ENCODE measurements around the gene PML.

PML gene, protein sequence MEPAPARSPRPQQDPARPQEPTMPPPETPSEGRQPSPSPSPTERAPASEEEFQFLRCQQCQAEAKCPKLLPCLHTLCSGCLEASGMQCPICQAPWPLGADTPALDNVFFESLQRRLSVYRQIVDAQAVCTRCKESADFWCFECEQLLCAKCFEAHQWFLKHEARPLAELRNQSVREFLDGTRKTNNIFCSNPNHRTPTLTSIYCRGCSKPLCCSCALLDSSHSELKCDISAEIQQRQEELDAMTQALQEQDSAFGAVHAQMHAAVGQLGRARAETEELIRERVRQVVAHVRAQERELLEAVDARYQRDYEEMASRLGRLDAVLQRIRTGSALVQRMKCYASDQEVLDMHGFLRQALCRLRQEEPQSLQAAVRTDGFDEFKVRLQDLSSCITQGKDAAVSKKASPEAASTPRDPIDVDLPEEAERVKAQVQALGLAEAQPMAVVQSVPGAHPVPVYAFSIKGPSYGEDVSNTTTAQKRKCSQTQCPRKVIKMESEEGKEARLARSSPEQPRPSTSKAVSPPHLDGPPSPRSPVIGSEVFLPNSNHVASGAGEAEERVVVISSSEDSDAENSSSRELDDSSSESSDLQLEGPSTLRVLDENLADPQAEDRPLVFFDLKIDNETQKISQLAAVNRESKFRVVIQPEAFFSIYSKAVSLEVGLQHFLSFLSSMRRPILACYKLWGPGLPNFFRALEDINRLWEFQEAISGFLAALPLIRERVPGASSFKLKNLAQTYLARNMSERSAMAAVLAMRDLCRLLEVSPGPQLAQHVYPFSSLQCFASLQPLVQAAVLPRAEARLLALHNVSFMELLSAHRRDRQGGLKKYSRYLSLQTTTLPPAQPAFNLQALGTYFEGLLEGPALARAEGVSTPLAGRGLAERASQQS

DNA sequence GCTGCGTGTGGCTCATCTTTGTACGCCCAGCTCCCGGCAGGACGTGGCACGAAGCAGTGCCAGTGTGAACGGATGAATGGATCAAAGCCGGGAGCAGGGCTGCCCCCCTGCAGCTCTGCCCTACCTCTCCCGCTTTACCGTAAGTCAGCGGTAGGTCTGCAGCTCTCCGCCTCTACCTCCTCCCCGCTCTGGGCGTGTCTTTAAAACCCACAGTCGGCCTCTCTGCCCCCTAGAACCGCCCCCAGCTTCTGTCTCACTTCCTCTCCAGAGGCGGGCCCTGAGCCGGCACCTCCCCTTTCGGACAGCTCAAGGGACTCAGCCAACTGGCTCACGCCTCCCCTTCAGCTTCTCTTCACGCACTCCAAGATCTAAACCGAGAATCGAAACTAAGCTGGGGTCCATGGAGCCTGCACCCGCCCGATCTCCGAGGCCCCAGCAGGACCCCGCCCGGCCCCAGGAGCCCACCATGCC lies at the start of gene PML:
Gene PML, plus strand, starts transcription at position 304 of the 471 bp plus-strand sequence. Its CDS starts 97 bp downstream, at position 401.
- DNase-seq (ENCODE audit: low spot score): peak; percentile 95

DNA sequence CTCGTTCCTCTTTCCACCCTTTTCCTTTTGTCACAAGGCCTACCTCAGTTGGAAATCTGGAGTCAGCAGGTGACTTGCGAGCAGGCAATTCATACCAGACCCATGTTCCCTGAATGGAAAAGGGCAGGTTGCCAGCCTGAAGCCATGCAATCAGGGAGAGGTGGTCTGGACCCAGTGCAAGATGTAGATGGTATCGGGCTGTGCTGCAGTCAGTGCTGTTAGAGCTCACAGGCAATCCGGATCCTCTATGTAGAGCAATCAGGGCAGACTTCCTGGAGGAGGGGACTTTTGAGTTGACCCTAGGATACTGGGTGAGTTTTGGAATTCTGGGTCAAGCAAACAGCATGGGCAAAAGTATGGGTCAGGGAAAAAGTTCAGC lies 49.4 kb upstream of the PML start:
- no peak for DNase-seq (ENCODE audit: low spot score)

DNA sequence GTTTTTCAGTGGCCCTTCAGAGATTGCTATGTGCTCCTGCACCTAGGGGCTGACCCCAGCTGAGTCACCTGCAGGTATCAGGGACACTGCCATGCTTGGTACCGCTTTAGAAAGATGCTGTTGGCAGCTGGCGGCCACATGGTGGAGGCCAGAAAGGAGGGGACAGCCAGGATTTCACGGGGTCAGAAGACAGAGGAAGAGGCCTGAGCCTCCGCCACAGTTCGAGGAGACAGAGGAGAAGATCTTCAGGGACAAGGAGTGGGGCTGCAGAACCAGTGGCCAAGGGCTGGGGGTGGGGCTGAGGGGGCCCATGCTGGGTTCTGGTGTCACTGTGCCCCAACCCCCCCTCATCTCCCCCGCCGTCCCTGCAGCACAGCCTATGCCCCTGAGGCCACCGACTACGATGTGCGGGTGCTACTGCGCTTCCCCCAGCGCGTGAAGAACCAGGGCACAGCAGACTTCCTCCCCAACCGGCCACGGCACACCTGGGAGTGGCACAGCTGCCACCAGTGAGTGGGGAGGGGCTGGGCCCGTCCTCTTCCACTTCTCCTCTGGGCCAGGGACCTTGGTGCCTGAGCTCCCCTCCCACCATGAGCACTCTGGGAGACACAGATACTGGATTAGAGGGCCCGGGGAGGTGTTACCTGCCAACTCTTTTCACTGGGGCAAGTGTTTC lies 48.3 kb upstream of the PML start:
- no peak for DNase-seq (ENCODE audit: low spot score)

DNA sequence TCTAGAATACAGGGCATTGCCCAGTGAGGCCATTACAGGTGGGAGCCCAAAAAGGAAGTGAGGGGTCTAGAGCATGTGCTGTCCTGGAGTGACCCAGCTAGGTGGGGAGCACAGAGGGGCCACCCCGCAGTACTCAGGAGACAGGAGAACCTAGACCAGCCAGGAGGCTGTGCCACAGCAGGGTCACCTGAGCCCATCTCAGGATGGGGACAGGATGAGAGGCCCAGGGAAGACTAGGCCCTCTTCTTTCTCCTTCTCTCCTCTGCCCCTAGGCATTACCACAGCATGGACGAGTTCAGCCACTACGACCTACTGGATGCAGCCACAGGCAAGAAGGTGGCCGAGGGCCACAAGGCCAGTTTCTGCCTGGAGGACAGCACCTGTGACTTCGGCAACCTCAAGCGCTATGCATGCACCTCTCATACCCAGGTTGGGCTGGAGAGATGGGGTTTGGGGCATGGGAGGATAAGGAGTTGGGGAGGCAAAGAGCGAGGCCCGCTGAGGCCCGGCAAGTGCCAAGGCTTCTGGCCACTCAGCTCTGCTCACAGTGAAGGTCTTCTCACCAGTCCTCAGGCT lies 47.6 kb upstream of the PML start:
- DNase-seq (ENCODE audit: low spot score): no peak

DNA sequence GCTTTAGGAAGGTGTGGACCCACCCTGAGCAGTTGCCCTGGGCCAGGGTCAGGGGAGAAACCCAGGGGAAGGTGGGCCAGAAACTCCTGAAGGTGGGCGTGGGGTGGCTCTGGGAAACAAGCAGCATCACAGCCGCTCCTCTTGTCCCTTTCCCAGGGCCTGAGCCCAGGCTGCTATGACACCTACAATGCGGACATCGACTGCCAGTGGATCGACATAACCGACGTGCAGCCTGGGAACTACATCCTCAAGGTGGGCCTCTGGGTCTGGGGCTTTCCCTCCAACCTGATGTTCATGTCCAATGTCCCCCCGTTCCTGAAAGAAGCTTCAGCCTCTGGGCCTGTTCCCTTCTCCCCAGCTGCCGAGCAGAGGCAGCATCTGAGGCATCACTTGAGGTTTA lies 46.9 kb upstream of the PML start:
- no peak for DNase-seq (ENCODE audit: low spot score)

DNA sequence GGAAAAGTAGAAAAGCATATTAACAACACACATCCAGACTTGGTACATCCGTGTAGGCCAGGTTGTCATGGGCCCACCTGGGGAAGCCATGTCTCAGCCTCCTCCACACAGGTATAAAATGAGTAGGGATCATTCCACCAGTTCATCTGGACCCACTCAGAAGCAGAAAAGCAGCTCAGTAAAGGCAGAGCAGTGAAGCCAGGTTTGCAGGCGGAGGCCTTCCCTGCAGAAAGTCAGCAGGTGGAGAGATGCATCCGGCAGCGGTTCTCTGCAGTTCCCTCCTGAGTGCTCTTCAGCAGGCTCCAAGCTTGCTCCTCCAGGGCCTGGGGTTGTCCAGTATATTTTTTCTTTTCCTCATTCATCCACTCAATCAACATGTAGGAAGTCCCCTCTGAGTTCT lies 46.1 kb upstream of the PML start:
- DNase-seq (ENCODE audit: low spot score): no peak

DNA sequence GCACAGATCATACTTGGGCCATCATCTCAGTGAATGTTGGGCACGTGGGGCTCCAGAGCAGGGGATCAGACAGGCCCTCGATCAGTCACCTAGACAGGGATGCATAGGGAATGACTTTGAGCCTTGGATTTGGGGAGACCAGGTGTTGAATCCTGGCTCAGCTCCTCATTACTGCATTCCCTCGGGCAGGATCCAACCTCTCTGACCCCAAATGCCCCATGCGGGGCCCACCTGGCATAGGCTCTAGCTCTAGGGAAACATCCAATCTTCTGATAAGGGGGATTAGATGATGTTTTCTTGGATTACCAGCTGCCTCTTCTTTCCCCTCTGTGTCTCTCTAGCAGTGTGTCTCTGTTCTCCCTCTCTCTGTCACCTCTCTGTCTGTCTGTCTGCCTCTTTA lies 45.5 kb upstream of the PML start:
- DNase-seq (ENCODE audit: low spot score): no peak

DNA sequence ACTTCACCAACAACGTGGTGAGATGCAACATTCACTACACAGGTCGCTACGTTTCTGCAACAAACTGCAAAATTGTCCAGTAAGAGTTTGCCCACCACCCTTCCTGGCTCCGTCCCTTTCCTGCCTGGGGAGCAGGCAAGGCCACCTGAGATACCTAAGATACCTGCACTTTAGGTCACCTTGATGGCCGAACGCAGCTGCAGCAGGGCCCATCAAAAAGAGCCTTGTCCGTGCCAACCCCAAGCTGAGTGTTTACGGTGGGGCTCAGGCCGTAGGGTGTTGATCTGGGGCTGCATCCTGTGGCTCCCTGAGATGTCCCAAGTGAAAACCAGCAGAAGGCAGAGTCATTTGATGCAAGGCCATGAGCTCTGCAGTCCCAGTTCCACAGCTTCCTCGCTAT lies 45.0 kb upstream of the PML start:
- no peak for DNase-seq (ENCODE audit: low spot score)

DNA sequence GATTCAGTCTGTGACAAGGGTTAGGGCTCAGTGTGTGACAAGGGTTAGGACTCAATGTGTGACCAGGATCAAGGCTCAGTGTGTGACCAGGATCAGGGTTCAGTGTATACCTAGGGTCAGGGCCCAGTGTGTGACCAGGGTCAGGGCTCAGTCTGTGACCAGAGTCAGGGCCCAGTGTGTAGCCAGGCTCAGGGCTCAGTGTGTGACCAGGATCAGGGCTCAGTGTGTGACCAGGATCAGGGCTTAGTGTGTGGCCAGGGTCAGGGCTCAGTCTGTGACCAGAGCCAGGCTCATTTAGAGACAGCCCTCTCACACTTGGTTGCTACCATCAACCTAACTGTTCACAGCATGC lies 44.1 kb upstream of the PML start:
- no peak for DNase-seq (ENCODE audit: low spot score)

DNA sequence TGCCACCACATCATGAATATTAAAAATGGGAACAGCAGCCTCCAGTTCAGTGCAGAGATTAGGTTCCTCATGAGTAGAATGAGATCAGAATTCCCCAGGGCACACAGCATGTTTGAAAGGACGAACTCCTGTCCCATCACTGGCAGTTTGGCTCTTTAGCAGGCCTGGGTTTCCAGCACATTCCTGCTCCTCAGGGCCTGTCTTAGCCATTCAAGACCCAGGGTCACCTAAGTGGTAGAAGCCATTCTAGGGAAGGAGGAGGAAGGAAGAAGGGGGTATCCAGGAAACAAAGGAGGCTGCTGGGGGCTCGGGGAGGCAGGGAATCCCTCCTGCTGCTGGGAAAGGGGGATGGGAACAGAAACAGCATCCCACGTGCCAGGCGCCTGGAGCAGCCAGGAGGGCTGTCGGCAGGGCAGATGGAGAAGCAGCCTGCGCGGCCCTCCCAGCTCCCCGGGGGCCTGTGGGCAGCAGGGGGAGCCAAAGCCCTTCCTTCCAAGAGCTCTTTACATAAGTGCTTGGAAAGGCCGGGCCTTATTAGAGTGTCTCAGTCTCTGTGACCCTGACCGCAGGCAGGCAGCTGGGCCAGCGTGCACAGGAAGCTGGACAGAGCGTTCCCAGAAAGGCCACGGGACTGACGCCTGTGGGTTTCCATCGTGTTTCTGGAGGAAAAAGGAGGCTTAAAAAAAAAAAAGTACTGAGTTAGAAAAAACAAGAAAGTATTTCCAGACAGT lies 43.5 kb upstream of the PML start:
- peak; percentile 64 for DNase-seq (ENCODE audit: low spot score)

DNA sequence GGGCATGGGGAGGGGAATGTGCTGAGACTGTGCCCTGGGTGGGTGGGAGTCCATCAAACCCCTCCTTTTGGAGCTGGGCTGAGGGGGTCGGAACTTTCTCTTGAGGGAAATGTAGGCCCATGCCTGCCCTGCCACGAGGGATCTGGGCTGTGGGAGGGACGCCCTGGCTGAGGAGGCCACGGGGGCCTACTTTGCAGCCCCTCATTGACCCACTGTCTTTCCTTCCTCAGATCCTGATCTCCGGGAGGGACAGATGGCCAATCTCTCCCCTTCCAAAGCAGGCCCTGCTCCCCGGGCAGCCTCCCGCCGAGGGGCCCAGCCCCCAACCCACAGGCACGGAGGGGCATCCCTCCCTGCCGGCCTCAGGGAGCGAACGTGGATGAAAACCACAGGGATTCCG lies 42.9 kb upstream of the PML start:
- DNase-seq (ENCODE audit: low spot score): no peak

DNA sequence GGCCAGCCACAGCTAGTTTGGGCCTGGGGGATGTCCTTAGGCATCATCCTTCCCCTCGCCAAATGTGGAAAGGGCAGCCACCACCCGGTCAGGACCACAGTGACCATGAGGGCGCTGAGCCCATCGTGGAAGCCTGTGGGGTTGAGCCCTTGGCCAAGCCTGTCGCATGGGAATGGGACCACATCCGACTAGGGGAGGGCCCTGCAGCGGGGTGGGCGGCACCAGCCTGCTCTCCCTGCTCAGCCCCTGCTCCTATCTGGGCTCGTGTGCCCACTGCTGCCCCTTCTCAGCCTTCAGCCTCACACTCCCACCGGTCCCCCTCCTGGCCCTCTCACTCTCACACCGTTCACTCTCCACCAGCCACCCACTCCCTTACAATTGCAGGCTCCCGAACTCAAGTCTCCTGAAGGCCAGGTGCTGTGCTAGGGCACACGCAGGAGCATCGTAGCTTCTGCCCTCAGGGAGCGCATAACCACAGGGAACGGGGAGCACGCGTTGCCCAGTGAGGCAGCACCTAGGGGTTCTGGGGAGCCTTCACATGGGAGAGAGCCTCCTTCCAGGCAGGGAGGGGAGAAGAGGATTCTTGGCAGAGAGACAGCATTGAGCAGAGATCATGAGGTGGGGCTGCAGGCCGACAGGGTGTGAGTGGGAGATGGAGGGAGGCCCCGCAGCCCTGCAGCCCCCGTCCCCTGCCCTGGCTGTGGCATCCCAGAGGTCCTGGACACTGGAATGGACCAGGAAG lies 42.2 kb upstream of the PML start:
- DNase-seq (ENCODE audit: low spot score): no peak

DNA sequence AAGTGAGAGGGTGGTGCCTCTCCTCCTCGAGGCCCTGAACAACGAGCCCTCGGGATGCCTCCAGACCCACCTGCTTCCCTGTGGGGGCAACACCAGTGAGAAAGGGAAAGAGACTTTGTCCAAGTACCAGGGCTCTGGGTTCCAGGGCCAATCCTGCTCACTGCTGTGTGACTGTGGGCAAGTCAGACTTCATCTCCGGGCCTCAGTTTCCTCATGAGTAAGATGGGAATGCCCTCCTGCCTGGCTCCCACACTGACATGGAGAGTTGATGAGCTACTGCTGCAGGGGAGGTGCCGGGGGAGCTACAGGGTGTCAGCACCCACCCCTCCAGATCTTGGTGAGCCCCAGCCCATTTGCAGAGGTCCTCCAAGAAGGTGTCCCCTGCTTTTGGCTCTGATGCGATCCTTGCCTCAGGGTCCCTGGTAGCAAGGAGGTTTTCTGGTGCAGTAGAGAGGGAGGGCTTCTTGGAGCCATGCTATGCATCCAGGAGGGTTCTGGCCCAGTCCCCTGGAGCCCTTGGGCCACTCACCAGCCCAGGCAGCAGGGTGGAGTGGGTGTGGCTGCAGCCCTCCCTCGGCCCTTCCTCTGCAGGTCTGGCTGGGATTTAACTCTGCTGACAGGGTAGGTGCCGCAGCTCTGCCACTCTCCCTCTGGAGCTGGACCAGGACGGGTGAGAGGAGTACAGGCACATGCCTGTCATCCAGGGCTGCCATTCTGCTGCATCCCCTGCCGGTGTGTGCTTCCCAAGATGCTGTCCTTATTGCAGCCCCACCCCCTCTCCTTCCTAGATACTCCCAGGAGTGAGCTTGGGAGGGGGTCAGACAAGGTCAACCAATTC lies 41.4 kb upstream of the PML start:
- DNase-seq (ENCODE audit: low spot score): no peak

DNA sequence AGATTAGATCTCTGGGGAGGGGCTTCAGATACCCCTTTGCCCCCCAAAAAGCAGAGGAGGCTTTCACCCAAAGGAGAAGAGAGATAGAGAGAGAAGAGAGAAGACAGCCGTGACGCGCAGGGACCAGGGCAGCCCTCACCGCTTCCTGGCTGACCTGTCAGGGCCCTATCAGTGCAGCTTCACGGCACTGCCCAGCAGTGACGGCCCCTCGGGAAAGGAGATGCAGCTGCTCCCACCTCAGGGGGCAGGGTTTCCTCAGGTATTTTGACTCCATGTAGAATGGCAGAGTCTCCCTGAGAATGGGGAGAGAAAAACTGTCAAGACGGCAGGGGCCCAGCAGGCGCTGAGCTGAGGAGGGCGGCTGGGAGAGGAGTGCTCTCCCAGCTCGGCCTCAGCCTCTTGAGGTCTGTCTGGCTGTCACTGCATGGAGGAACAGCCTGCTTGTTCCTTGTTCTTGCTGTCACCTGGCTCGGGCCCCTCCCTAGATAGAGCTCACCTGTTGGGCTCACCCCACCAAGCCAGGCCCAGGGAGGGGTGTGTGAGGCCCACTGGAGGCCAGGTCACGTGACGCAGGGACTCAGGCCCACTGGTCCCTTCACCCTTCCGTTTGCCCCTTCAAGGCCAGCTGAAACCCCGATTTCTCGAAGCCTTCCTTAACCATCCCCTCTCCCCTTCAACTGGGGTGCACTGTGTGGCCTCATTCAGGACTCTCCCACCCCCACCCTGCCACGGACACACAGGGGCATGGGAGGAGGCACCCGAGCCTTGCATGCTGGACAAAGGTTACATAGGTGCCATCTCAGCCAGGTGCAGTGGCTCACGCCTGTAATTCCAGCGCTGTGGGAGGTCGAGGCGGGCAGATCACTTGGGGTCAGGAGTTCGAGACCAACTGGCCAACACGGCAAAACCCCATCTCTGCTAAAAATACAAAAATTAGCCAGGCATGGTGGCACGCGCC lies 40.0 kb upstream of the PML start:
- DNase-seq (ENCODE audit: low spot score): no peak

DNA sequence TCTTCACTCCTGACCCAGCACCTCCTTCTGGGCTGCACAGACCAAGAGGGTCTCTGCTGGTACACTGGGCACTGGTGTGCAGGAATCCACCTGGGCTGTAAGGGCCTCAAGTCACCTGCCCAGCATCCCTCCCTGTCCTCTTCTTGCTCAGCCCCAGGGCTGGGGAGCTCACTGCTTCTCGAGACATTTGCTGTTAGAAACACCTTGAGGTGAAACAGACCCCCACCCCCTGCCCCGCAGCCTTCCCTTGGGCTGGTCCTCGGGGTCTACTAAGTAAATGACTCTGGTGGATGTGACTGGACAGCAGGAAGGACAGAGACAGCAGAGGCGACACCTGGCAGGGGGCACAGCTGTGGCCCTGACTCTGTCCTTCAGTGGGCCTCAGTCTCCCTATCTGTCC lies 39.2 kb upstream of the PML start:
- DNase-seq (ENCODE audit: low spot score): no peak

DNA sequence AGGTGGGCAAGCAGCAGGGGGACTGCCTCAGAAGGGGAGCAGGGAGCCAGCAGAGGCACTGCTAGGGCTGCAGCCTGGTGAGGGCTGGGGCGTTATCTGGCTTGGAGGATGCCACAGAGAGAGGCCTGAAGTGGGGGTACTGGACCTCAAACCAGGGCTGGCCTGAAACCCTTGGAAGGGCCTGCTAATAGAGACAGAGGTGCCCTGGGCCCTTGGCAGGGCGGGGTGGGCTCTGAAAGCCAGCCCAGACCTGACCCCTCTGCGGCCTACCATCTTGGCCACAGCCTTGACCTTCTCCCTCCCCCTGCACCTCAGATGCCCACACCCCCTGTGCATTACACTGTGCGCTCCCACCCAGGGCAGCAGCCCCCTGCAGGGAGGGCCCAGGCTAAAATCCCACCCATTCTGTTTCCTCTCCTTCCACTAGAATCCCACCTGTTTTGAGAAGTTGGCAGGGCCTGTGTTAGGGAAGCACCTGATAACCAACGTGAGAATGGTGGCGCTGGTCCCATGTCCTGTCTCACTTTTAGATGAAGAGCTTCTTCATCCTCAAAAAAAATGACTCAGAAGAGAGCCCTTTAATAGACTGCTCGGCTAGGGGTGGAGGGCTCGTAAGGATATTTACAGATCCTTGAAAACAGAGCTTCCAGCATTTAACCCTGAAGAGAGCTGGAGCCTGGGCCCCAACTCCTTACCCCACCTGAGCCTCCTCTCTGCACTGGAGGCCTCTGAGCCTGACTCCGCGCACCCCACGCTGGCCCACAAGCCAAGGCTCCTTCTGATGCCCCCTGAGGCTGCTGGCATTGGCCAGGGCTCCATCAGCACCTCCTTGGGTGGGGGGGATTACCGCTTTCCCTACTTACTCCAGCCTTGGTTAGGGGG lies 38.4 kb upstream of the PML start:
- DNase-seq (ENCODE audit: low spot score): no peak

DNA sequence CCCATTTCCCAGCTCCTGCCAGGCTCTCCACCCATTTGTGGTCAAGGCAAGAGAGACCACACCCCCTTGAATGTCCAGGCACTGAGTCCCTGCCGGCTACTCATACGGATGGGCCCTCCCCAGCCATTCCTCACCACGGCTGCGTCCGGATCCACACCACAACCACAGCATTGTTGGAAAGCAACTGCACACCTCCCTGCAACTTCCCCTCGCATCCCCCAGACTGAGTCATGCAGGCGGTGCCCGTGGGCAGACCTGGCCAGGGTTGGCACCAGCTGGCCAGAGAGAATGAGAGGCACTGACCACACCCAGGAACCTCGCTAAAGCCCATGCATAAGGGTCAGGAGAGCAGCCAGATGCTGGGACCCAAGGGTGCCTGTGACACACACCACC lies 37.8 kb upstream of the PML start:
- no peak for DNase-seq (ENCODE audit: low spot score)

DNA sequence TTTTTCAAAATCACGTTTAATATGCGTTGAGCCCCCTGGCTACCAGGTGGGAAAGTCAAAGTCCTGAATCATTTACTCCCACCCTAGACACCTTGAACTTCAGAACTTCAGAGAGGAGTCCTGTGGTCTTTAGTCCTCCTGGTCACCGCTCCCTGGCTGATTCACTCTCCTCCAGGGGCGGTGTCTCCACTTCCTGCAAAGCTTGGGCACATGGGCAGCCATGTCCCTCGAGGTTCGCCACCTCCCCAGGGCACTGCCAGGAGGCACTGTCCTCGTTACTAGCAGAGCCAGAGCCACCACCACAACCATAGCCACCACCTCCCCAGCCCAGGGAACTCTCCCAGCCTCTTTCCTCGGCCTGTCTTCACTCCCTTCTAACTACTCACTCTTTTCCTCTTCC lies 37.2 kb upstream of the PML start:
- no peak for DNase-seq (ENCODE audit: low spot score)
